Uterus (tissue), 4 donors: Measurements from ENCODE around the gene SNRPB. TPM values are rescaled to one million over a fixed set of nuclear protein-coding genes. Genes with fewer than 3 reads are reported as not detected.
A peak's percentile ranks its signal among the peaks of the same experiment; 100 is the strongest.

Source experiments
- DNase-seq, 2 donors: peaks; one replicate each; pipeline ENCODE4 v3.0.0-alpha.2; 2019 to 2020
- H3K27ac ChIP-seq, 2 donors: fragments of 200-600 bp; sonication (generic); 1 replicate in 1 of 2; 2 replicates in 1 of 2; pipeline ENCODE4 v1.5.1; 2016 to 2018
- H3K27me3 ChIP-seq, 2 donors: fragments of 200-600 bp; sonication (generic); one replicate each; pipeline ENCODE4 v1.5.1; 2018 to 2019; ENCODE audit warnings: control low read depth in 1 of 2
- H3K36me3 ChIP-seq, 2 donors: fragments of 200-600 bp; sonication (generic); one replicate each; pipeline ENCODE4 v1.5.1; 2019; ENCODE audit warnings: control low read depth in 1 of 2
- H3K4me1 ChIP-seq, 2 donors: fragments of 200-600 bp; sonication (generic); one replicate each; pipeline ENCODE4 v1.5.1; 2018 to 2019; ENCODE audit warnings: control low read depth in 1 of 2
- H3K4me3 ChIP-seq, 2 donors: fragments of 200-600 bp; sonication (generic); 1 replicate in 1 of 2; 2 replicates in 1 of 2; pipeline ENCODE4 v1.5.1; 2018 to 2019; ENCODE audit warnings: mild to moderate bottlenecking in 1 of 2
- H3K9me3 ChIP-seq, 2 donors: fragments of 200-600 bp; sonication (generic); one replicate each; pipeline ENCODE4 v1.5.1; 2019; ENCODE audit warnings: control low read depth in 1 of 2
- POLR2A ChIP-seq, 2 donors: fragments of 450-650 bp; IDR thresholded peaks; one replicate each; pipeline ENCODE4 v1.6.1; 2016; ENCODE audit warnings: antibody characterized with exemption in 2 of 2, mild to moderate bottlenecking in 1 of 2, moderate library complexity in 1 of 2
- intact Hi-C: fragments of 100-400 bp; cut with DNase I; formaldehyde crosslinking; loops from one replicate; pipeline ENCODE4 v1.15.1; 2023; ENCODE audit warnings: low total_unique reads
- total RNA-seq, 4 donors: library from RNA; depleted of rRNA in 3 of 4; stranded (reverse); fragments of >200 nt in 3 of 4; gene quantifications; one replicate each; pipeline versions ENCODE4 v1.1.0 to v1.2.4, GENCODE V29; 2014 to 2023
- TF ChIP-seq, protein P1 (sequence below), 4 experiments: fragments of 200-600 bp in 2 of 4; fragments of 450-650 bp in 2 of 4; sonication (generic) in 2 of 4; IDR thresholded peaks; one replicate each; pipeline ENCODE4 v1.5.1; 2016 to 2019; ENCODE audit warnings: antibody characterized with exemption in 4 of 4, mild to moderate bottlenecking in 2 of 4, moderate library complexity in 1 of 4
- donor health status: DM: yes; HTN: yes; CAD: no.

The SNRPB gene
- total RNA-seq, 4 donors from 2014 or later: 108 to 268 (median 133) TPM

DNA sequence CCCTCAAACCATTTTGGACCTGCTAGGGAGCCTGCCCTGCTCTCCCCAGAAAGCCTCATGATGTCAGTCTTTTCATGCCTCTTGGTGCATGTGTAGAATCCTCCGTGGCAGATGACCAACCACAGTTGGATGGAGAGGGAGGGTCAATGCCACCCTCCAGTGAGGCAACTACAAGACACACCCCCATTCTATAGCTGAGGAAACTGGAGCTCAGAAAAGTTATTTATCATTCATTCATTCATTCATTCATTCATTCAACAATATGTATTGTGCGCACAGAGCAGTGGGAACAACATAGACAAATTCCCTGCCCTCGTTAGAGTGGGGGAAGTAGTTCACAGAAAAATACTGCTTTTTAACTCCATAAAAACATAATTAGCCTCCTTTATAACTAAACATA is 16.8 kb downstream of the SNRPB start:
- H3K27me3 ChIP-seq: no peaks in the 10 kb centered on the region
- no peaks in the 10 kb centered on the region for H3K4me1 ChIP-seq
- H3K27ac ChIP-seq: no peak overlapping the region
- H3K9me3 ChIP-seq: no peaks in the 10 kb centered on the region
- H3K36me3 ChIP-seq: no peaks in the 10 kb centered on the region
- no peak for DNase-seq
- TF ChIP-seq POLR2A (IDR thresholded peaks at IDR 0.05): no peak
- TF ChIP-seq, protein P1, sequence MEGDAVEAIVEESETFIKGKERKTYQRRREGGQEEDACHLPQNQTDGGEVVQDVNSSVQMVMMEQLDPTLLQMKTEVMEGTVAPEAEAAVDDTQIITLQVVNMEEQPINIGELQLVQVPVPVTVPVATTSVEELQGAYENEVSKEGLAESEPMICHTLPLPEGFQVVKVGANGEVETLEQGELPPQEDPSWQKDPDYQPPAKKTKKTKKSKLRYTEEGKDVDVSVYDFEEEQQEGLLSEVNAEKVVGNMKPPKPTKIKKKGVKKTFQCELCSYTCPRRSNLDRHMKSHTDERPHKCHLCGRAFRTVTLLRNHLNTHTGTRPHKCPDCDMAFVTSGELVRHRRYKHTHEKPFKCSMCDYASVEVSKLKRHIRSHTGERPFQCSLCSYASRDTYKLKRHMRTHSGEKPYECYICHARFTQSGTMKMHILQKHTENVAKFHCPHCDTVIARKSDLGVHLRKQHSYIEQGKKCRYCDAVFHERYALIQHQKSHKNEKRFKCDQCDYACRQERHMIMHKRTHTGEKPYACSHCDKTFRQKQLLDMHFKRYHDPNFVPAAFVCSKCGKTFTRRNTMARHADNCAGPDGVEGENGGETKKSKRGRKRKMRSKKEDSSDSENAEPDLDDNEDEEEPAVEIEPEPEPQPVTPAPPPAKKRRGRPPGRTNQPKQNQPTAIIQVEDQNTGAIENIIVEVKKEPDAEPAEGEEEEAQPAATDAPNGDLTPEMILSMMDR (IDR thresholded peaks at IDR 0.05): no peak
- no peak overlapping the region for H3K4me3 ChIP-seq
- intact Hi-C loops: no loop called here

DNA sequence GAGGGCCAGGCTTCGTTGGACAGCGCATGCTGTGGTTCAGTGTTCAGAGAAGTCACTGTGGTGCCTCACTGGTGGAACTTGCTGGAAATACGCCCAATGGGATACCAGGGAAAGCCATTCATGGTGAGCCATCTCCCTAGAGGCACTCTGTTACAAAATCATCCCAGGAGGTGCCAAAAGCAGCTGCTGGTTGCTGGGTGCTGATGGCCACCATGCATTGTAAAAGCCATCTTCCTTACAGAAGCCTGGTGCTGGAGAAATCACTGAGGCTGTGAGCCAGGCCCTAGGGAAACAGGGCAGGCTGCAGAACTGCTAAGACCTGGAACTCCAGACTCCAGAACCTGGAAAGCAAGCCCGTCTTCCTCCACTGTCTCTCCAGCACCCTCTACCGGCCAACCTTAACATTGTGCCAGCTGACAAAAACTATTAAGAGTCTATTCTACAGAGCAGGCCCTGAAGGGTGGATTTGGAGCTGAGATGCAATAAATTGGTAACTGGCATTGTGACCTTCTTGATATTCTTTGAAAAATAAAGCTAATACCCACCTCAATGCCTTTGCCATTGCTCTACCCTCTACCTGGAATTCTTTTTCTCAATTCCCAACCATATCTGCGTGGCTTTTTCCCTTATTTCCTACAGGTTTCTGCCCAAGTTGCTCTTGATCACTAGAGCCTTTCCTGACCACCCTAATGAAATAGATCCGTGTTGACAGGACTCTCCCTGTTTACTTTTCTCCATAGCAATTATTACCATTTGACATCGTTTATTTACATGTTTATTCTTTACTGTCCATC is 18.5 kb downstream of the SNRPB start:
- Histone ChIP-seq H3K4me3 (no peak overlapping the region), H3K36me3 (no peaks in the 10 kb centered on the region), H3K27me3 (no peaks in the 10 kb centered on the region), H3K27ac (no peak overlapping the region), H3K4me1 (no peaks in the 10 kb centered on the region), H3K9me3 (no peaks in the 10 kb centered on the region)
- TF ChIP-seq, protein P1 (IDR thresholded peaks at IDR 0.05): peak; percentile 36 to 71 (median 57)
- TF ChIP-seq POLR2A (IDR thresholded peaks at IDR 0.05): no peak
- peak; percentile 47 to 48 for DNase-seq
- intact Hi-C loops: no loop called here

DNA sequence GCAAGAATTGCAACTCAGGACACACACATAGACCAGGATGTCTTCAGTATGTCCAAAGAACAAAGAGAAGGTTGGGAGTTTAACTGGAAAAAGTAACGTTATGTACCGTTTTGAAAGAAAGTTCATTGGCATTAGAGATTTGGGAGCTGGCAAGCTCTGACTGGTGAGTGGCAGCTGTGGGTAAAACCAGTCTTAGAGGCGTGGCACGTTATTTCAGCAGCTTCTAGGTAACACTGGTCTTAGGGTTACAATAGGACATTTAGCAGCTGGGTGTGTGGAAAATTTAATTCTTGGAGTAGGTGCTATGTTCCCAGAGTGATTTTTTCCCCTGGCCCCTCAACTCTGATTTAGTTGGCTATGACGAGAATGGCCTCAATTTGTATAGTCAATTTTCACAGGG is 19.2 kb downstream of the SNRPB start:
- Histone ChIP-seq H3K36me3 (no peaks in the 10 kb centered on the region), H3K4me3 (no peak overlapping the region), H3K27me3 (no peaks in the 10 kb centered on the region), H3K27ac (no peak overlapping the region), H3K9me3 (no peaks in the 10 kb centered on the region), H3K4me1 (no peaks in the 10 kb centered on the region)
- TF ChIP-seq, protein P1 (IDR thresholded peaks at IDR 0.05): no peak
- TF ChIP-seq POLR2A (IDR thresholded peaks at IDR 0.05): no peak
- no peak for DNase-seq
- intact Hi-C loops: no loop called here

DNA sequence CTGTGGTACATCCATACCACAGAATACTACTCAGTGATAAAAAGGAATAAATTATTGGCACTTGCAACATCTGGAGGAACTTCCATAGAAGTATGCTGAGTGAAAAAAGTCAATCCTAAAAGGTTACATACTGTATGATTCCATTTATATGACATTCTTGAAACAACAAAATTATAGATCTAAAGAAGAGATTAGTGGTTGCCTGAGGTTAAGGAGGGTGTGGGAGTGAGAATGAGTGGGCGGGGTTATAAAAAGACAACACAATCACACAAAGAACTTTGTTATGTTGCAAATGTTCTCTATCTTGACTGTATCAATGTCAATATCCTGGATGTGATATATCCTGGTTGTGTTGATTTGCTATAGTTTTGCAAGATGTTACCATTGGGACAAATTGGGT is 21.2 kb downstream of the SNRPB start:
- no peaks in the 10 kb centered on the region for H3K27me3 ChIP-seq
- no peaks in the 10 kb centered on the region for H3K36me3 ChIP-seq
- no peak for DNase-seq
- H3K9me3 ChIP-seq: no peaks in the 10 kb centered on the region
- H3K27ac ChIP-seq: no peak overlapping the region
- no peak overlapping the region for H3K4me3 ChIP-seq
- TF ChIP-seq POLR2A (IDR thresholded peaks at IDR 0.05): no peak
- TF ChIP-seq, protein P1 (IDR thresholded peaks at IDR 0.05): no peak
- intact Hi-C loops: no loop called here
- H3K4me1 ChIP-seq: no peaks in the 10 kb centered on the region

DNA sequence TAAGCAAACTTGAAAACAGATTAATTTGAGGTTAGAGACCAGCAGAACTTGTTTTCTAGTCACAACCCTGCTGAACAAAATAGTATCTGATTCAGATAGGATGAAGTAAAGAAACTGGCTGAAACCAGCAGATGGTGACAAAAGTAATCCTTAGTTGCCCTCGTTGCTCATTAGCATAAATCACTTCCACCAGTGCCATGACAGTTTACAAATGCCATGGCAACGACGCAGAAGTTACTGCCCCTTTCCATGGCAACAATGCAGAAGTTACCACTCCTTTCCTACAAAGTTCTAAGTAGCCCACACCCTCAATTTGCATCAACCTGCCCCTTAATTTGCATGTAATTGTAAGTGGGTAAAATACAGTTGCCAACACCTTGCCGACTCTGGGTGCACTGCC is 23.7 kb downstream of the SNRPB start:
- TF ChIP-seq, protein P1 (IDR thresholded peaks at IDR 0.05): no peak
- no peak for TF ChIP-seq POLR2A (IDR thresholded peaks at IDR 0.05)
- DNase-seq: no peak
- Histone ChIP-seq H3K27ac (no peak overlapping the region), H3K27me3 (no peaks in the 10 kb centered on the region), H3K36me3 (no peaks in the 10 kb centered on the region), H3K4me3 (no peak overlapping the region), H3K4me1 (no peaks in the 10 kb centered on the region), H3K9me3 (no peaks in the 10 kb centered on the region)
- intact Hi-C loops: no loop called here
